ENCODE measurements around the gene HNRNPK. TPM values are rescaled to one million over a fixed set of nuclear protein-coding genes. Genes with fewer than 3 reads are reported as not detected.
A peak's percentile ranks its signal among the peaks of the same experiment; 100 is the strongest.

The HNRNPK gene
- total RNA-seq, 1 experiment from 2014 or later: 485 TPM

- peaks cover 6% of the 10 kb centered on the region for H3K4me1 Mint-ChIP-seq (ENCODE audit: low read depth, unreplicated experiment)
- ChIA-PET CTCF (no interaction called here), POLR2A (no interaction called here)
- no peak for TF ChIP-seq CTCF (IDR thresholded peaks at IDR 0.05; ENCODE audit: insufficient read depth in 1 of 2, low read depth in 1 of 2, low read length in 1 of 2, severe bottlenecking in 1 of 2, unreplicated experiment in 1 of 2)
- intact Hi-C loops (cut with micrococcal nuclease; ENCODE audit: unreplicated experiment): no loop called here
- Histone ChIP-seq H3K9me3 (no peaks in the 10 kb centered on the region), H3K27me3 (replicated peaks; ENCODE audit: control insufficient read depth, insufficient read depth, low read length) (no peaks in the 10 kb centered on the region), H3K36me3 (ENCODE audit: control insufficient read depth, insufficient read depth, low read length) (no peaks in the 10 kb centered on the region), H3K4me3 (ENCODE audit: low read depth, low read length) (no peak overlapping the region), H3K4me1 (peaks cover 3% of the 10 kb centered on the region; the same call in 1 of the 2 replicates)
- no TSS peak for BruUV-seq (replicated peaks)
- H3K9me3 Mint-ChIP-seq (ENCODE audit: unreplicated experiment): no peaks in the 10 kb centered on the region
- H3K36me3 Mint-ChIP-seq (ENCODE audit: insufficient read depth, unreplicated experiment): peaks cover 94% of the 10 kb centered on the region
- H3K27ac Mint-ChIP-seq (ENCODE audit: unreplicated experiment): peak overlapping the region; percentile 77
- H3K27me3 Mint-ChIP-seq (ENCODE audit: insufficient read depth, unreplicated experiment): no peaks in the 10 kb centered on the region
- peak overlapping the region; percentile 52 for H3K4me3 Mint-ChIP-seq (ENCODE audit: unreplicated experiment)
- no peak for DNase-seq
Observed at GRCh38 chr9:83966209-83966582, 13.8 kb downstream of the HNRNPK start.

- no peaks in the 10 kb centered on the region for H3K27me3 Mint-ChIP-seq (ENCODE audit: insufficient read depth, unreplicated experiment)
- H3K4me1 Mint-ChIP-seq (ENCODE audit: low read depth, unreplicated experiment): peaks cover 6% of the 10 kb centered on the region
- no peak for TF ChIP-seq CTCF (IDR thresholded peaks at IDR 0.05; ENCODE audit: insufficient read depth in 1 of 2, low read depth in 1 of 2, low read length in 1 of 2, severe bottlenecking in 1 of 2, unreplicated experiment in 1 of 2)
- H3K27ac Mint-ChIP-seq (ENCODE audit: unreplicated experiment): peak overlapping the region; percentile 77
- no peaks in the 10 kb centered on the region for H3K27me3 ChIP-seq (replicated peaks; ENCODE audit: control insufficient read depth, insufficient read depth, low read length)
- H3K9me3 Mint-ChIP-seq (ENCODE audit: unreplicated experiment): no peaks in the 10 kb centered on the region
- DNase-seq: no peak
- peaks cover 88% of the 10 kb centered on the region for H3K36me3 Mint-ChIP-seq (ENCODE audit: insufficient read depth, unreplicated experiment)
- no peaks in the 10 kb centered on the region for H3K9me3 ChIP-seq
- no peak overlapping the region for H3K4me3 ChIP-seq (ENCODE audit: low read depth, low read length)
- no peaks in the 10 kb centered on the region for H3K36me3 ChIP-seq (ENCODE audit: control insufficient read depth, insufficient read depth, low read length)
- intact Hi-C loops (cut with micrococcal nuclease; ENCODE audit: unreplicated experiment): no loop called here
- H3K4me3 Mint-ChIP-seq (ENCODE audit: unreplicated experiment): peak overlapping the region; percentile 52
- no TSS peak for BruUV-seq (replicated peaks)
- ChIA-PET CTCF (no interaction called here), POLR2A (interaction anchor here (0.5 to 0.7 kb wide), 2 partner anchors 14 to 15 kb away, joined by 3 read pairs; partner anchors contain the start of genes HNRNPK and RMI1)
- H3K4me1 ChIP-seq: peaks cover 3% of the 10 kb centered on the region; the same call in 1 of the 2 replicates
Observed at GRCh38 chr9:83965350-83966208, 14.4 kb downstream of the HNRNPK start.

GRCh38 chr9:83964973-83965349, 15.1 kb downstream of the HNRNPK start:
- Mint-ChIP-seq H3K36me3 (ENCODE audit: insufficient read depth, unreplicated experiment) (peaks cover 82% of the 10 kb centered on the region), H3K9me3 (ENCODE audit: unreplicated experiment) (no peaks in the 10 kb centered on the region), H3K4me1 (ENCODE audit: low read depth, unreplicated experiment) (peaks cover 6% of the 10 kb centered on the region), H3K27me3 (ENCODE audit: insufficient read depth, unreplicated experiment) (no peaks in the 10 kb centered on the region), H3K4me3 (ENCODE audit: unreplicated experiment) (no peak overlapping the region), H3K27ac (ENCODE audit: unreplicated experiment) (peak overlapping the region; percentile 77)
- no peak for TF ChIP-seq CTCF (IDR thresholded peaks at IDR 0.05; ENCODE audit: insufficient read depth in 1 of 2, low read depth in 1 of 2, low read length in 1 of 2, severe bottlenecking in 1 of 2, unreplicated experiment in 1 of 2)
- no TSS peak for BruUV-seq (replicated peaks)
- peaks cover 3% of the 10 kb centered on the region; the same call in 1 of the 2 replicates for H3K4me1 ChIP-seq
- ChIA-PET CTCF (no interaction called here), POLR2A (interaction anchor here (0.6 to 0.7 kb wide), 2 partner anchors 12 to 16 kb away, joined by 3 to 4 read pairs; partner anchors contain the start of gene RMI1)
- no peak overlapping the region for H3K4me3 ChIP-seq (ENCODE audit: low read depth, low read length)
- no peak for DNase-seq
- no peaks in the 10 kb centered on the region for H3K27me3 ChIP-seq (replicated peaks; ENCODE audit: control insufficient read depth, insufficient read depth, low read length)
- intact Hi-C loops (cut with micrococcal nuclease; ENCODE audit: unreplicated experiment): no loop called here
- H3K9me3 ChIP-seq: no peaks in the 10 kb centered on the region
- no peaks in the 10 kb centered on the region for H3K36me3 ChIP-seq (ENCODE audit: control insufficient read depth, insufficient read depth, low read length)

All from Caco-2 (cell line).